ENCODE results near the gene INAVA. TPM values are rescaled to one million over a fixed set of nuclear protein-coding genes. Genes with fewer than 3 reads are reported as not detected.

Gene INAVA
- total and polyA plus RNA-seq, 2 of the 13 experiments (the other 11 are each of a cell fraction or from before 2014, with no cell fraction given): 6.0 to 13.5 TPM

GRCh38 chr1:200875416-200875815 lies 19.3 kb upstream of the INAVA start:
- no peak for DNase-seq (ENCODE audit: low spot score)
- WGBS (ENCODE audit: low lambda C conversion rate): 74% methylated on average over 5 of the region's 5 CpGs

More at GRCh38 chr1:200875416-200875815, 19.3 kb upstream of the INAVA start:
- TF ChIP-seq ADNP (CRISPR knock-in tag; IDR thresholded peaks at IDR 0.05) (no peak), MED8 (CRISPR knock-in tag; IDR thresholded peaks at IDR 0.05; ENCODE audit: insufficient replicate concordance) (no peak), SRSF1 (optimal IDR thresholded peaks at IDR 0.05; ENCODE audit: low read depth, low read length) (no peak), ZNF589 (CRISPR knock-in tag; conservative IDR thresholded peaks at IDR 0.05) (no peak), ZMYM4 (CRISPR knock-in tag; IDR thresholded peaks at IDR 0.05) (no peak), MAFG (CRISPR knock-in tag; IDR thresholded peaks at IDR 0.05) (no peak), ZC3H4 (CRISPR knock-in tag; IDR thresholded peaks at IDR 0.05; ENCODE audit: borderline replicate concordance) (no peak), PRMT3 (CRISPR knock-in tag; IDR thresholded peaks at IDR 0.05; ENCODE audit: borderline replicate concordance, low read depth) (no peak), ZFYVE20 (CRISPR knock-in tag; IDR thresholded peaks at IDR 0.05; ENCODE audit: borderline replicate concordance, low read depth) (no peak)
- TF ChIP-seq, protein P1, sequence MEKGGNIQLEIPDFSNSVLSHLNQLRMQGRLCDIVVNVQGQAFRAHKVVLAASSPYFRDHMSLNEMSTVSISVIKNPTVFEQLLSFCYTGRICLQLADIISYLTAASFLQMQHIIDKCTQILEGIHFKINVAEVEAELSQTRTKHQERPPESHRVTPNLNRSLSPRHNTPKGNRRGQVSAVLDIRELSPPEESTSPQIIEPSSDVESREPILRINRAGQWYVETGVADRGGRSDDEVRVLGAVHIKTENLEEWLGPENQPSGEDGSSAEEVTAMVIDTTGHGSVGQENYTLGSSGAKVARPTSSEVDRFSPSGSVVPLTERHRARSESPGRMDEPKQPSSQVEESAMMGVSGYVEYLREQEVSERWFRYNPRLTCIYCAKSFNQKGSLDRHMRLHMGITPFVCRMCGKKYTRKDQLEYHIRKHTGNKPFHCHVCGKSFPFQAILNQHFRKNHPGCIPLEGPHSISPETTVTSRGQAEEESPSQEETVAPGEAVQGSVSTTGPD (CRISPR knock-in tag; IDR thresholded peaks at IDR 0.05): no peak
- TF ChIP-seq, protein P2, sequence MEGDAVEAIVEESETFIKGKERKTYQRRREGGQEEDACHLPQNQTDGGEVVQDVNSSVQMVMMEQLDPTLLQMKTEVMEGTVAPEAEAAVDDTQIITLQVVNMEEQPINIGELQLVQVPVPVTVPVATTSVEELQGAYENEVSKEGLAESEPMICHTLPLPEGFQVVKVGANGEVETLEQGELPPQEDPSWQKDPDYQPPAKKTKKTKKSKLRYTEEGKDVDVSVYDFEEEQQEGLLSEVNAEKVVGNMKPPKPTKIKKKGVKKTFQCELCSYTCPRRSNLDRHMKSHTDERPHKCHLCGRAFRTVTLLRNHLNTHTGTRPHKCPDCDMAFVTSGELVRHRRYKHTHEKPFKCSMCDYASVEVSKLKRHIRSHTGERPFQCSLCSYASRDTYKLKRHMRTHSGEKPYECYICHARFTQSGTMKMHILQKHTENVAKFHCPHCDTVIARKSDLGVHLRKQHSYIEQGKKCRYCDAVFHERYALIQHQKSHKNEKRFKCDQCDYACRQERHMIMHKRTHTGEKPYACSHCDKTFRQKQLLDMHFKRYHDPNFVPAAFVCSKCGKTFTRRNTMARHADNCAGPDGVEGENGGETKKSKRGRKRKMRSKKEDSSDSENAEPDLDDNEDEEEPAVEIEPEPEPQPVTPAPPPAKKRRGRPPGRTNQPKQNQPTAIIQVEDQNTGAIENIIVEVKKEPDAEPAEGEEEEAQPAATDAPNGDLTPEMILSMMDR (CRISPR knock-in tag; IDR thresholded peaks at IDR 0.05): no peak
- TF ChIP-seq, protein P3, sequence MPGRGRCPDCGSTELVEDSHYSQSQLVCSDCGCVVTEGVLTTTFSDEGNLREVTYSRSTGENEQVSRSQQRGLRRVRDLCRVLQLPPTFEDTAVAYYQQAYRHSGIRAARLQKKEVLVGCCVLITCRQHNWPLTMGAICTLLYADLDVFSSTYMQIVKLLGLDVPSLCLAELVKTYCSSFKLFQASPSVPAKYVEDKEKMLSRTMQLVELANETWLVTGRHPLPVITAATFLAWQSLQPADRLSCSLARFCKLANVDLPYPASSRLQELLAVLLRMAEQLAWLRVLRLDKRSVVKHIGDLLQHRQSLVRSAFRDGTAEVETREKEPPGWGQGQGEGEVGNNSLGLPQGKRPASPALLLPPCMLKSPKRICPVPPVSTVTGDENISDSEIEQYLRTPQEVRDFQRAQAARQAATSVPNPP (CRISPR knock-in tag; IDR thresholded peaks at IDR 0.05): no peak
- FAIRE-seq (no peak), ATAC-seq (no peak)
- CTCF ChIA-PET (ENCODE audit: low intra/inter-chr PET ratio, low total read pairs): no interaction called here
- H3K79me2 ChIP-seq (ENCODE audit: insufficient read depth, low read length): no peaks in the 10 kb centered on the region
- no peak overlapping the region for H2AFZ ChIP-seq (ENCODE audit: low read length)
- no peak overlapping the region for H3K9ac ChIP-seq (ENCODE audit: insufficient read depth, low read depth, low read length)
- H3K27me3 ChIP-seq (ENCODE audit: control insufficient read depth in 1 of 2, insufficient read depth in 2 of 2, low read length in 2 of 2): peaks cover 1 to 11% of the 10 kb centered on the region in 2 experiments; a peak in 2 of 5 replicates
- H3K9me3 ChIP-seq (ENCODE audit: low read length): no peaks in the 10 kb centered on the region
- no peaks in the 10 kb centered on the region for H3K36me3 ChIP-seq (replicated peaks in 1 of 2; ENCODE audit: control insufficient read depth in 1 of 2, insufficient read depth in 2 of 2, low read length in 2 of 2)
- intact Hi-C loops (cut with micrococcal nuclease; ENCODE audit: unreplicated experiment): no loop called here
- H3K4me3 ChIP-seq (replicated peaks in 1 of 3; ENCODE audit: insufficient read depth in 1 of 3, low read depth in 2 of 3, low read length in 3 of 3): no peak overlapping the region
- H3K27ac ChIP-seq (ENCODE audit: extremely low read length, insufficient read depth, low read length): no peak overlapping the region
- no peak overlapping the region for H3K4me2 ChIP-seq (ENCODE audit: low read depth, low read length)
- POLR2A ChIA-PET: no interaction called here
- no peaks in the 10 kb centered on the region for H3K4me1 ChIP-seq (ENCODE audit: insufficient read depth, low read length)
- BruUV-seq (replicated peaks): no TSS peak
- in situ Hi-C loops (cut with HindIII; ENCODE audit: extremely low pct_ligation_motif_present, low pct_unique_long_range_greater_than_20kb): no loop called here
- H4K20me1 ChIP-seq (ENCODE audit: insufficient read depth, low read length): no peaks in the 10 kb centered on the region
